ENCODE data around the gene PLEKHA7. TPM values are rescaled to one million over a fixed set of nuclear protein-coding genes. Genes with fewer than 3 reads are reported as not detected.

PLEKHA7 gene
- total RNA-seq, 1 donor from 2014 or later, result 15.6 TPM

- Mint-ChIP-seq H3K27ac (ENCODE audit: unreplicated experiment) (no peak overlapping the region), H3K36me3 (ENCODE audit: unreplicated experiment) (peaks cover 30% of the 10 kb centered on the region), H3K27me3 (ENCODE audit: unreplicated experiment) (no peaks in the 10 kb centered on the region), H3K4me3 (ENCODE audit: unreplicated experiment) (no peak overlapping the region), H3K9me3 (ENCODE audit: unreplicated experiment) (no peaks in the 10 kb centered on the region), H3K4me1 (ENCODE audit: unreplicated experiment) (no peaks in the 10 kb centered on the region)
- TF ChIP-seq, protein P1, sequence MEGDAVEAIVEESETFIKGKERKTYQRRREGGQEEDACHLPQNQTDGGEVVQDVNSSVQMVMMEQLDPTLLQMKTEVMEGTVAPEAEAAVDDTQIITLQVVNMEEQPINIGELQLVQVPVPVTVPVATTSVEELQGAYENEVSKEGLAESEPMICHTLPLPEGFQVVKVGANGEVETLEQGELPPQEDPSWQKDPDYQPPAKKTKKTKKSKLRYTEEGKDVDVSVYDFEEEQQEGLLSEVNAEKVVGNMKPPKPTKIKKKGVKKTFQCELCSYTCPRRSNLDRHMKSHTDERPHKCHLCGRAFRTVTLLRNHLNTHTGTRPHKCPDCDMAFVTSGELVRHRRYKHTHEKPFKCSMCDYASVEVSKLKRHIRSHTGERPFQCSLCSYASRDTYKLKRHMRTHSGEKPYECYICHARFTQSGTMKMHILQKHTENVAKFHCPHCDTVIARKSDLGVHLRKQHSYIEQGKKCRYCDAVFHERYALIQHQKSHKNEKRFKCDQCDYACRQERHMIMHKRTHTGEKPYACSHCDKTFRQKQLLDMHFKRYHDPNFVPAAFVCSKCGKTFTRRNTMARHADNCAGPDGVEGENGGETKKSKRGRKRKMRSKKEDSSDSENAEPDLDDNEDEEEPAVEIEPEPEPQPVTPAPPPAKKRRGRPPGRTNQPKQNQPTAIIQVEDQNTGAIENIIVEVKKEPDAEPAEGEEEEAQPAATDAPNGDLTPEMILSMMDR (IDR thresholded peaks at IDR 0.05), result no peak
- no peak for DNase-seq (ENCODE audit: extremely low spot score, unreplicated experiment)
Measured at GRCh38 chr11:16846305-16846704, 167.9 kb downstream of the PLEKHA7 start.

- Mint-ChIP-seq H3K36me3 (ENCODE audit: unreplicated experiment) (peaks cover 26% of the 10 kb centered on the region), H3K4me1 (ENCODE audit: unreplicated experiment) (no peaks in the 10 kb centered on the region), H3K9me3 (ENCODE audit: unreplicated experiment) (no peaks in the 10 kb centered on the region), H3K27me3 (ENCODE audit: unreplicated experiment) (no peaks in the 10 kb centered on the region), H3K4me3 (ENCODE audit: unreplicated experiment) (no peak overlapping the region), H3K27ac (ENCODE audit: unreplicated experiment) (no peak overlapping the region)
- TF ChIP-seq, protein P1 (IDR thresholded peaks at IDR 0.05), result no peak
- no peak for DNase-seq (ENCODE audit: extremely low spot score, unreplicated experiment)
Measured at GRCh38 chr11:16844268-16844771, 169.9 kb downstream of the PLEKHA7 start.

- no peak overlapping the region for H3K4me3 Mint-ChIP-seq (ENCODE audit: unreplicated experiment)
- H3K36me3 Mint-ChIP-seq (ENCODE audit: unreplicated experiment), result peaks cover 26% of the 10 kb centered on the region
- no peak overlapping the region for H3K27ac Mint-ChIP-seq (ENCODE audit: unreplicated experiment)
- H3K27me3 Mint-ChIP-seq (ENCODE audit: unreplicated experiment), result no peaks in the 10 kb centered on the region
- H3K9me3 Mint-ChIP-seq (ENCODE audit: unreplicated experiment), result no peaks in the 10 kb centered on the region
- H3K4me1 Mint-ChIP-seq (ENCODE audit: unreplicated experiment), result no peaks in the 10 kb centered on the region
- DNase-seq (ENCODE audit: extremely low spot score, unreplicated experiment), result no peak
- TF ChIP-seq, protein P1 (IDR thresholded peaks at IDR 0.05), result no peak
Measured at GRCh38 chr11:16843294-16843693, 170.9 kb downstream of the PLEKHA7 start.

DNA sequence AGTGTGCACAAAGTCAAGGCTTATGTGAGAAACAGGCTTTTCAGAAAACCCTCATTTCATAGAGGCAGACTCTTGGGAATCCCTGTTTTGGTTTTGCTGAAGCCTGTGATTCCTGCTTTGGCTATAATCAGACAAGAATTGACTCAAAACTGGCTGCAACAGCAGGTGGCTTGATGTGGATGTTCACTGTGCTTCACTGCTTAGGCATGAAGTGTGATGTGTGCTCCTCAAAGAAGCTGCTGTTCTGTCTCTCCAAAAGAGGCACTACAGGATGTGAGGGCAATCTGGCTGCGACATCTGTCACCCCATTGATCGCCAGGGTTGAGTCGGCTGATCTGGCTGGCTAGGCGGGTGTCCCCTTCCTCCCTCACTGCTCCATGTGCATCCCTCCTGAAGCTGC lies 172.2 kb downstream of the PLEKHA7 start:
- no peak overlapping the region for H3K27ac Mint-ChIP-seq (ENCODE audit: unreplicated experiment)
- peaks cover 26% of the 10 kb centered on the region for H3K36me3 Mint-ChIP-seq (ENCODE audit: unreplicated experiment)
- TF ChIP-seq, protein P1 (IDR thresholded peaks at IDR 0.05), result no peak
- H3K27me3 Mint-ChIP-seq (ENCODE audit: unreplicated experiment), result no peaks in the 10 kb centered on the region
- H3K4me3 Mint-ChIP-seq (ENCODE audit: unreplicated experiment), result no peak overlapping the region
- no peaks in the 10 kb centered on the region for H3K4me1 Mint-ChIP-seq (ENCODE audit: unreplicated experiment)
- H3K9me3 Mint-ChIP-seq (ENCODE audit: unreplicated experiment), result no peaks in the 10 kb centered on the region
- DNase-seq (ENCODE audit: extremely low spot score, unreplicated experiment), result no peak

DNA sequence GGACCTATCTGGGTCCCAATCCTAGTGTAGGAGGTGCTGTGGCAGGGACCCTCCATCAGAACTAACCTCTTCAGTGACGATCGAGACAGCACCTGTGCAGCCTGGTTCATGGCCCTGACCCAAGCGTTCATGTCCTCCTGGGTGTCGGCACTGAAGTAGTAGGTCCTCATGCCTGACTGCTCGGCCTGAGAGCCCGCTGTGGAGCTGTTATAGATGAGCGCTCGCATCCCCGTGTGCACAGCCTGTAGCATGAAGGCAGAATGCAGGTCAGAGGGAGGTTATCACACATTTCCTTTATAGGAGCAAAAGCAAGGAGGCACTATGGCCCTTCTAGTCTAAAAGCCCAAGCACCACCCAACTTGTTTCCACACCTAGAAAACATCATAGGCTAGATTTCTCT lies 172.7 kb downstream of the PLEKHA7 start:
- H3K27me3 Mint-ChIP-seq (ENCODE audit: unreplicated experiment), result no peaks in the 10 kb centered on the region
- no peak overlapping the region for H3K27ac Mint-ChIP-seq (ENCODE audit: unreplicated experiment)
- no peaks in the 10 kb centered on the region for H3K9me3 Mint-ChIP-seq (ENCODE audit: unreplicated experiment)

More for the DNA sequence above, 172.7 kb downstream of the PLEKHA7 start:
- no peak overlapping the region for H3K4me3 Mint-ChIP-seq (ENCODE audit: unreplicated experiment)
- no peak for DNase-seq (ENCODE audit: extremely low spot score, unreplicated experiment)
- TF ChIP-seq, protein P1 (IDR thresholded peaks at IDR 0.05), result no peak
- peaks cover 22% of the 10 kb centered on the region for H3K36me3 Mint-ChIP-seq (ENCODE audit: unreplicated experiment)
- H3K4me1 Mint-ChIP-seq (ENCODE audit: unreplicated experiment), result no peaks in the 10 kb centered on the region
